ENCODE results near the gene NOS1. TPM values are rescaled to one million over a fixed set of nuclear protein-coding genes. Genes with fewer than 3 reads are reported as not detected.

NOS1 gene
- not detected in 2 replicates for total RNA-seq

GRCh38 chr12:117361347-117361751 is at the start of gene NOS1:
Gene NOS1 (minus strand): TSS chr12:117361626. CDS start chr12:117331069, 30,557 bp downstream.

GRCh38 chr12:117190210-117190781 is 171.1 kb downstream of the NOS1 start, which contains the start of gene FBXO21:
Gene FBXO21 (minus strand): TSS chr12:117190470. CDS start chr12:117190456, 14 bp downstream.

Other genes starting within 250 kb of the NOS1 start
- gene FBXO21, start 171.2 kb downstream of the NOS1 start, total RNA-seq = 109 and 184 TPM in 2 replicates

All from bladder microvascular endothelial cell (primary cell).